HG03460 (cell line): ENCODE measurements around the gene MAGI1.
"Not testable (repeated sequence)": the region's sequence is repeated elsewhere in the genome, so short reads cannot be mapped to it uniquely, and the experiment has no call there.

Experiments
- ATAC-seq: cut with Tn5 transposase; IDR thresholded peaks from one replicate; pipeline ENCODE4 v1.9.1; 2021; ENCODE audit not compliant: unreplicated experiment

The MAGI1 gene

DNA sequence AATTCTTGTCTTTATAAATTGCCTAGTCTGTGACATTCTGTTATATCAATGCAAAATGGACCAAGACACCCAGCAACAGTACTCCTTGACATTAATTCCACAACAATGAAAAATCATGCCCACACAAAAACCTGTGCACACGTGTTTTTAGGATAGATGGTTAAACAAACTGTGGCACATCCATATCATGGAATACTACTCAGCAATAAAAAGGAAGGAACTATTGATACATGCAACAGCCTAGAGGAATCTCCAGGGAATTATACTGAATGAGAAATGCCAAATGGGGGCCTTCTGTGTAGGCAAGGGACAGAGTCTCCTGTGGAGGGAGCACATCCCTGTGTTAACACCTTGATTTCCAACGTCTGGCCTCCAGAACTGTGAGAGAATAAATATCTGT is 388.5 kb downstream of the MAGI1 start:
- no peak for ATAC-seq

DNA sequence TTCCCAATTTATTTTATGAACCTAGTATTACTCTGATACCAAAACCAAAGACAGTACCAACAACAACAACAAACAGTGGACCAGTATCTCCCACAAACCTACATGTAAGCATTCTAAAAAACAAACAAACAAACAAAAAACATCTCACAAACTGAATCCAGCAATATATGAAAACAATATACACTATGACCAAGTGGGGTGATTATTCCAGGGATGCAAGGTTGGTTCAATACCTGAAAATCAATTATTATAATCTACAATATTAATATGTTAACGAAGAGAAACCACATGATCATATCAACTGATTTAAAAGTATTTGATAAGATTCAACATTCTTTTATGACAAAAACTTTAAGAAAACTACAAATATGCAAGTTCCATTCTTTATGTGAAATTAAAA is 391.3 kb downstream of the MAGI1 start:
- ATAC-seq: no peak

DNA sequence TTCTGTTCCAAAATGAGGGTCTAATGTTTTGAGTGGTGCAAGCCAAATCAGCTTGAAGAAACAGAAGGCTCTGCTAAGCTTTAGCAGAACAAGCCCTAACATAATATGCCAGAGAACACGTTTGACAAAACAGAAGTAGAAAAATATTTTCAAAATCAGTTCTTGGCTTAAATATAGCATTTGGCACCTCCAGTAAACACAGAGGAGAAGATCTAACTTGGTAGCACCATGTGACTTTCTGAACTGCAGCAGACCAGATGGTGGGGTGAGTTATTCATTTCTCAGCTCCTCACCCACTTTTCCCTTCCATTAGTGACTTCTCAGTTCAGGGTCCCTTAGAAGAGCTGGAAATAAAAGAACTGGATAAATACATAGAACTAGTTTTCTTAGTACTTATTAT is 395.8 kb downstream of the MAGI1 start:
- ATAC-seq: no peak

DNA sequence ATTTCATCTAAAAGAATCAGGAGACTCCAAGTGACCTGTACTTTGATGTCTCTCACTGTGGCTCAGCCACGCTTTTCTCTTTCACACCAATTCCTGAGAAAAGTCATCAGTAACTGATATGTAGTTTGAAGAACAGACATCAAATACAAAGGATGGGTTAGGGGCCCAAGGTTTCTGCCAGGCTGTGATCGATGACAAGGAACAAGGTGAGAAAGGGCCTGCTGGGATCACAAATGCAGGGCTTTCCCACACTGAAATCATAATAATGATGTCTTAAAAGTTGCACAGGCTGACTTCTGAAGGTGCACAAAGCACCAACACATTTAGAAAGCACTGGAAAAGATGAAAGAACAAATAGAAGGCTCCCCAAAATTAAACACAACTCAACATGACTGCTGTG is 396.9 kb downstream of the MAGI1 start:
- no peak for ATAC-seq

DNA sequence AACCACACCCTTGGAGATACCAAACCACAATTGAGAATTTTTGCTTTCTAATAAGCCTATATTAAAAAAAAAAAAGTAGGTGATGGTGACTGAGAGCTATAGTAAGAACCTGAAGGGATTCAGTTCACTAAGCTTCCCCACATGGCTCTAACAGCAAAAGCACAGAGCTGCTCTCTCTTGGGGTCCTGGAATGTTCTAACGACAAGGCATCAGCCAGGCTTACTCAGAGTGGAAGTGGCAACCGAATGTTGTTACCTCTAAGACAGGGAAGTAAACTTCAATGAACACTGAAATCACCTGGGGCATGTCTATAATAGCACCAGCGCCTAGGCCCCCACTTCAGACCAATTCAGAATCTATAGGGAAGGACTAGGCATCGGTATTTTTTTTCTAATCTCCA is 397.7 kb downstream of the MAGI1 start:
- ATAC-seq: no peak

DNA sequence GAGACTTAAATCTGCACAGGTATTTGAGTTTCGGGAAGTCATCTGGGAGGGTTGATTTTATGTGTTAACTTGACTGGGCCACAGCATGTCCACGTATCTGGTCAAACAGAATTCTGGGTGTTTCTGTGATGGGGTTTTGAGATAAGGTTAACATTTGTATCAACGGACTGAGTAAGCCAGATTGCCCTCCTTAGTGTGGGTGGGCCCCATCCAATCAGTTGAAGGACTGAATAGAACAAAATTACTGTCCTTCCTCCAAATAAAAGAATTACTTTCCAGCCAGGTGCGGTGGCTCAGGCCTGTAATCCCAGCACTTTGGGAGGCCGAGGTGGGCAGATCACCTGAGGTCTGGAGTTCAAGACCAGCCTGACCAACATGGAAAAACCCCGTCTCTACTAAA is 399.3 kb downstream of the MAGI1 start:
- ATAC-seq: no peak

DNA sequence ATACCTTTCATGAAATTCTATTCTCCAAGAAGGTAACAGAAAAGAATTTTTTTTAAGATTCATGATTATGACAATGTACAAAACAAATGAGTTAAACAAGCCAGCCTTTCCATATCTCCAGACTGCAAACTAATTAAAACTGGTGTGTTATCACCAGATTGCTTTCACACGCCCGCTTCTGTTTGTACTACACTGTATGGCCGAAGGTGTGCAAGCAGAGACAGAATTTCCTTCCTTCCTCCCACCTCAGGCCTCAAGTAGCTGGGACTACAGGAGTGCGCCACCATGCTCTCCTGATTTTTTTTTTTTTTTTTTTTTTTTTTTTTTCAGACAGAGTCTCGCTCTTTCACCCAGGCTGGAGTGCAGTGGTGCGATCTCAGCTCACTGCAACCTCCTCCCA is 400.4 kb downstream of the MAGI1 start:
- no peak for ATAC-seq

DNA sequence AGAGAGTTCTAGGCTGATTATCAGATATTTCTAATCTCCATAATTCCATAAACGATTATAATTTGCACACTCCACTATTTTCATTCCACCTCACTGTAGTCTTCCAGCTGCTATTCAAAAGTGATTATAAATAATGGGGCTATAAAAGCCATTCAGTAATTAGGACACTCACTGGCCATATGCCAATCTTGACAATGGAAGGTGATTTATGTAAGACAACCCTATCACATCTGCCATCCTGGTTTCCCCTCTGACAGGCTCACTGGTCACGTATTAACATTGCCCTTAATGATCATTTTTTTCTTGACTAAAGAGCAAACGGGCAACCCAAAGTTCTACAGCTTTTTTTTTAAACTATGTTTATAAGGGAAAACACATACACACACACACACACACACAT is 402.4 kb downstream of the MAGI1 start:
- ATAC-seq: no peak

DNA sequence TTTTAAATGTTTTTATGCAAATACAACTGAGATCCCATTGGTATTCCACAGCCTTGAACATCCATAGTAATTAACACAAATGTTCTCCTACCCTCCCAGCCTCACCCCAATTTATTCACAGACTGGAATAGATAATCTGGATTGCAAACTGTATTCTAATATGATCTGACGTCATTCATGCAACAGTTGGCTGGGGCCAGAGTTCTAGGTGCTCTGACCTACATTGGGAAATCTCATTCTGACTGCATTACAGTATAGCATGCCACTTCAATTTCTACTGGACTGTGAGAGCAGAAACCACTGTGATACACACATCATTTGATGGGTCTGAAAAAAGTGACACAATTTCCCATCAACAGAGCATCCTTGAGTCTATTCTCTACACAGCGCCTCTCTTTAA is 403.1 kb downstream of the MAGI1 start:
- no peak for ATAC-seq

DNA sequence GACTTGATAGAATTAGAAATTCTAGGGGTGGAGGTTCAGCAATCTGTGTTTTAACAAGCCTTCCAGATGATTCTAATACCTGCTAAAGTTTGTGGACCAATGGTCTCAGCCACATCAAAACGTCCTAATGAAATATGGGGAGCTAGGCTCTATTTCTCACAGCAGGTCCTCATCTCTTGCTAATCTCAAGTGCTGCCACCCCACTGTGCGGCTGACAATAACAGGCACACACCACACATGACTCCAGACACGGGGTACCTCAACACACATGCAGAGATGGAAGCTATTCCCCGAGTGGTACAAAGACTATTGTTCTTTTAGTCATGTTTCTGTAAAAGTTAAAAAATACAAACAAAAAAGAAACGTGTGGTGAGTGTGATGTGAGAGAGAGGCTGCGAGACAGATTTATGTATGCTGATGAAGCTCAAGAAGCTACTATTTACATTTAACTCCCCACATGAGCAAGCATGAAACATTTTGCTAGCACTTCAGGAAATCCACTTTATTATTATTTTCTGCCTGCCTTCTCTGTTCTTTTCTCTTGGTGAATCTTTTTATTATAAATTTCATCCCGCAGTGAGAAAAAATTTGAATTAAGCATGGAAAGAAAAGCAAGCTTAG is 405.6 kb downstream of the MAGI1 start:
- no peak for ATAC-seq

DNA sequence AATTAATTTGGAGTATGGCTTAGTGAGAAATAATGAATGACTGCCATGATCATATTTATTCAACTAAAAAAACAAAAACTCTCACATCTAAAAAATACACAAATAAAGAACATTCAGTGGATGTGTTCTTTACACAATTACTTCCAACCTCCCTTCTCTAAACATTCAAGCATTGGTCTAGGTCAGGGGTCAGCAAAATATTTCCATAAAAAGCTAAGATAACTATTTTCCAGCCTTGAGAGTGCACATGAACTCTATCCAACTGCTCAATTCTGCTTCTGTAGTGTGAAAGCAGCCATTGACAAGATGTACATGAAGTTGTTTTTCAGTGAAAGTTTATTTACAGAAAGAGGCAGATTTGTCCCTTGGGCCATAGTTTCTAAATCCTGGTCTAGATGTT is 406.3 kb downstream of the MAGI1 start:
- ATAC-seq: no peak

DNA sequence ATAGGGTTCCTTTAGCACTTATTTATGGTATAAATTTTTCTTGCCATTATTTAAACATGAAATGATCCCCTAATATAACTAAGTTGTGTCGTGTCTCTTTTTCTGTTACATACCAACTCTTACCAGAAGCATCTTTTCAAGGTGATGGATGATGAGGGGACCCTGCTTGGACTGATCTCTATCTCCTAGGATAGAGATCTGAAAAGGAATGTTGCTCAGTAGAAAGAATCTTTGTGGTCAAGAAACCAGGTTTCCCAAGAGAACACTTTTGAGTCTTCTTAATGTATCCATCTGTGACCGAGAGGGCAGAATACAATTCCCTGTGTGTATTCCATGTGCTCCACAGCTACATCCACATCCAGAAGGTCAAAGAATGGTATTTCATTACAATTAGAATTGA is 409.7 kb downstream of the MAGI1 start:
- ATAC-seq: no peak

DNA sequence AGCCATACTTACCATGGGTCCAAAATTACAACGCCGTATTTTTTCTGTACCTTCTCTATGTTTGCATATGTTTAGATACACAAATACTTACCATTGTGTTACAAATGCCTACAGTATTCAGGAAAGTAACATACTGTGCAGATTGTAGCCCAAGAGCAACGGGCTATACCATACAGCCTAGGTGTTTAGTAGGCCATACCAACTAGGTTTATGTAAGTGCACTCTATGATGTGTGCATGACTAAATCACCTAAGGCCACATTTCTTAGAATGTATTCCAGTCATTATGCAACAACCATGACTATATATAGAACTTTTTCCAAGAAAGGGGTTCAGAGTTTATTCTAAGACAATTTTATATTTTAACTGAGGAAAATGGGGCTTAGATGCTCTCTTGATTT is 411.7 kb downstream of the MAGI1 start:
- no peak for ATAC-seq

DNA sequence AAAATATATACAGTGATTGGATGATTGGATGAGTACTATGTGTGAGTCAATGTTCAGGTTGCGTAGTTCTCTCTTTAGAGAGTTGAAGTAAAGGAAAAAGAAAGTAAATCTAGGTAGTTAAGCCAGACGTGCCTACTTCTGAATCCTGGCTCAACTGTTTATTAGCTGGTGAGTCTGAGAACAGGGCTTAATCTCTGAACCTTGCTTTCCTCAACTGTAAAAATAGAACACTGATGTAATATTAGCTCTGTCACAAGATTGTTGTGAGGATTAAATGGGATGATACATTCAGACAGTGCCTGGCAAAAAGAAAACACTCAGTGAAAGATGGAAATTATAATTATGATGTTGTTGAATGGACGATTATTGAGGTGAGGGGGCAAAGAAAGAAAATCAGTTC is 413.4 kb downstream of the MAGI1 start:
- no peak for ATAC-seq

DNA sequence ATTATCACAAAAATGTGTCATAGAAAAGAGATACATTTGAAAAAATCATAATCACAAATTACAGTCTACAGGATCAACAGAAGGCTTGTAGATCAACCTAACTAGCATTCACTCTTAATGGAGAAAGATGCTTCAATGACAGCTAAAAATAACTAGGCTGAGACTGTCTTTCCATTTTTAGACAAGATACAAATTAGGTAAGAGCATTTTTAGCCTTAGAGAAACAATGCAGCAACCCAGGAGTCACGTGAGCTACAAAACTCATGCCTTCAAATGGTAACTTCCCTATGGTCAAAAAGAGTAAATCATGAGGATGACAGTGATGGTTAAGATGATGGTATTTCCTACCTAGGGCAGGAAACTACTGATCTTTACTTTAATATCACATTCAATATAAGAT is 415.4 kb downstream of the MAGI1 start:
- no peak for ATAC-seq

DNA sequence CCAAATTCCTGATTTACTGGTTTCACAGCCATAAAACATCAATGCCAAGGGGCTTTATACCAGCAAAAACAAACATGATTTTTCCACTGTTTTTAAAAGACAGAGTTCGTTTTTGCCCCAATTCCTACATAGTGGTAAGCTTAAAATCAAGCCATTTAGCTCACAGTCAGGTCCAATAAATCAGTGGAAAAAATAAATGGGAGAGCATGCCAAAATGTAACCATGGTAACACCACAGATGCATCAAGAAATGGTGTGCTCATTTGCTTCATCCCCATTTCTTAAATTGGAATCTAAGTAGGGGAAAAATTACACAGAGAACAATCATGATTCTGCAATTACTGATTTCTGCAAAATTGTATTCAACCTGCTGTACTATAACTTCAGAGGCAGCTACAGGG is 418.8 kb downstream of the MAGI1 start:
- no peak for ATAC-seq

DNA sequence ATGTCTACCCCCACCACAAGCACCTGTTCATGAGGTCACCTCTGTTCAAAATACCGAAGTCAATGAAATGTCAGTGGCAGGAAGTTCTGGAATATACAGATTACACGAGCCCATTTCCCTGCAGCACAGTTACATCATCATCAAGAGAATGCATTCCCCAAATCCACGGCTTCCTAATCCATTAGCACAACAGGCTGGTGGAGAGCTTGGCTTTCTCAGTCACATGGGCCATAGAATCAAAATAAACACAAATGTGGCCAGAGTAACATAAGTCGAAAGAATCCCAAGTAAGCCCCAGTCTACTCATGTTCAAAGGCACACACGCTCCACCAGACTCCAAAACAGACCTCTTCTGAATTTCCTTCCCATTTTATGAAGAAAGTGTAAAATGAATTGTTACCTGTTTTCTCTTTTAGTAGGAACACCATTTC is 419.3 kb downstream of the MAGI1 start:
- no peak for ATAC-seq

DNA sequence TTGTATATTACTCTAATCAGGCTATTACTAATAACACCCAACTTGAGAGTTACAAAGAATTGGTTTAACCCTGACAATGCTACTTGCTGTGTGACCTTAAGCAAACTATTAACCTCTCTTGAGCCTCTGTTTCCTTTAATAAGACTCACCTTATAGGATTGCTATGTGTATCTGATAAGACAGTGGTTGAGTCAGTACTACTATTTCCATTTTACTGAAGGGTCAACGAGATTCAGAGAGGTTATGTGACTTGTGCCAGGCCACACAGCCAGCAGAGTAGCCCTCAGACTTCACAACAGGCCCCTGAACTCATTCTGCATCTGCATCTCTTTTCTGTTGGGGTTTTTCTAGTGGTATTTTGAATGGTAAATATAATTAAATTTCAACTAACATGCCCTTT is 420.1 kb downstream of the MAGI1 start:
- ATAC-seq: no peak

DNA sequence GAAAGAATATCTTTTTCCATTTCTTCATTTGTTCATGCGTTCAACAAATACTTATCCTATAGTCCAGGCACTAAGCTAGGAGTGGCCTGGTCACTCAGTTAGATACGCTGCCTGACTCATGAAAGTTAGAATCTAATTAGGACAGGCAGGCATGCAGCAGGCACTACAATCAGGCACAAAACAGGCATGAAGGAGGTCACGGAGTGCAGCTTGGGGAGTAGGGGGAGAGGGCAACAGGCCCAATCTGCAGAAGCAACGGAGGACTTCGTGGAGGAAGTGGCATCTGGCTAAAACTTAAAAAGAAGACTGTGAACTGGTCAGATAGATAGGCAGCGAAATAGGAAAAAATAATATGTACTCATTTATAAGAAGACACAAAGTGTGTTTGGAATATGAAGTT is 420.9 kb downstream of the MAGI1 start:
- ATAC-seq: no peak

DNA sequence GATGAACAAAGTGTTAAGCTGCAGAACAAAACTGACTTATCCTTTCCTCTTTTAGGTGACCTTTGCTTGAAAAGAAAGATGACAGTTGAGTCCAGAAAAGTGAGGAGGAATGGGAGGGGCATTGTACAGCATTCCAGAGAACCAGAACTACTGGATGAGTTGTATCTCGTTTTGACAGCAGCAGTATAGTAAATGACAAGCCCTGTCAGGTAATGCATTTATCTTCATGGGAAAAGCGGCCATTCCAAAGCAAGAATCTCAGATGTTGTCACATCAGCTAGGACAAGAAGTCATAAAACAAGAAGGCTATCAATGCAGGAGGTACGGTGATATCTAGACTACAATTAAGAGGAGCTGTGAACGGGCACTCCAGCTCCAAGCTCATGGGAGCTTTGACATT is 421.5 kb downstream of the MAGI1 start:
- no peak for ATAC-seq

DNA sequence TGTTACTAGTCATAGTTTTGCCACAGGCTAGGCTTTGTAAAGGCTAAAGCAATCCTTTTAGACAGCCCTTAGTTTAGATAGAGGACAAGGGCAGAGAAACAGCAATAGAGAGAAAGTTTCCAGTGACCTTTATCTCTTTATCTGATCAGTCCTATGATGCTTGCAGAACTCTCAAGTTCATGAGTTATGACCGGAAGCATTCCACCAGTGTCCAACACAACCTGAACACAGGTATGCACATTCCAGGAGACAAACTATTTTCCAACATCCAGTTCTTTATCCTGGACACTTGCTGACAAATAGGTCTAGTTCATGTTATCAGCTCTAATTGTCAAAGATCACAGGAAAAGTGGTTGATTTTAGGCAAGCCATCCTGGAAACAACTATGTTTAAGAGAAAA is 422.2 kb downstream of the MAGI1 start:
- ATAC-seq: no peak

DNA sequence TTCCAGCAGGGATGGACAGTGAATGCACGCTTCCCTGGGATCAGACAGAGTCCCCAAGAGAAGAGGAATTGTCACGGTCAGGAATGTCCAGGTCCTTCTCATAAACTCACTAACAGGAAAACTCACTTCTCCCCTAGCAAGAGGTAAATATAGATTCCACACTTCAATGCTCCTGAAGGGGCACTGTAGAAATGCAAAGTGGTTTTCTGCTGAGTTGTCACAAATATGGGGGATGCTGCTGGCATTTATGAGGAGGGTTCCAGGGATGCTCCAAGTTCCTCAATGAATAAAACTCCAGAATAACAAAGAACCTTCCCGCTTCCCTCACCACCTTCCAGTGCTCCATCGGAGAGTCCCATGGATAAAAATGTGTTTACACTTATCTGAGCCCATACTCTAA is 423.4 kb downstream of the MAGI1 start:
- ATAC-seq: no peak

DNA sequence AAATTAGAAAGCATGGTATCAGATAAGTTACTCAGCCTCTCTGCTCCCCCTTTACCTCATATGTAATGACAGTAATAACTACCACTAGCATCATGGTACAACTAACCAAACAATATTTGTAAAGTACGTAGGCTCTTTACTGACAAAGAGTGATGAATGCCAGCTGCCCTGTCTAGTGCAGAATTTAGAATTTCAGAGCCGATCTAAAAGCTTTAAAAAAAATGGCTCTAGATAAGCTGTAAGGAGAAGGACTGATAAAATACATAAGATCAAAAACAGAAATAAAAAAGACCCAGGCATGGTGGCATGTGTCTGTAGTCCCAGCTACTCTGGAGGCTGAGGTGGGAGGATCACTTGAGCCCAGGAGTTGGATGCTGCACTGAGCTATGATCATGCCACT is 424.1 kb downstream of the MAGI1 start:
- ATAC-seq: no peak

DNA sequence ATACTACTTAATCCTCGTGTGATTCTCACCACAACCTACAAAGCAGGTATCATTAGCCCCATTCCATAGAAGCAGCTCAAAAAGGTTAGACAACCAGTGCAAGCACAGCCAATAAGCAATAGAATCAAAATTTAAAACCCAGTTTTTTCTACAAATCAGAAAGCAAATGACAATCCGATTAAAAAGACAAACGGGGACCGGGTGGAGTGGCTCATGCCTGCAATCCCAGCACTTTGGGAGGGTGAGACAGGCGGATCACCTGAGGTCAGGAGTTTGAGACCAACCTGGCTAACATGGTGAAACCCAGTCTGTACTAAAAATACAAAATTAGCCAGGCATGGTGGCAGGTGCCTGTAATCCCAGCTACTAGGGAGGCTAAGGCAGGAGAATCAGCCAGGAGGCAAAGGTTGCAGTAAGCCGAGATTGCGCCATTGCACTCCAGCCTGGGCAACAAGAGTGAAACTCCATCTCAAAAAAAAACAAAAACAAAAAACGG is 430.7 kb downstream of the MAGI1 start:
- not testable (repeated sequence) for ATAC-seq
